Measurements from ENCODE around the gene BBLN. TPM values are rescaled to one million over a fixed set of nuclear protein-coding genes. Genes with fewer than 3 reads are reported as not detected.
A peak's percentile ranks its signal among the peaks of the same experiment; 100 is the strongest.

Gene BBLN
- total RNA-seq, 1 experiment from 2014 or later, result 33.6 TPM

DNA sequence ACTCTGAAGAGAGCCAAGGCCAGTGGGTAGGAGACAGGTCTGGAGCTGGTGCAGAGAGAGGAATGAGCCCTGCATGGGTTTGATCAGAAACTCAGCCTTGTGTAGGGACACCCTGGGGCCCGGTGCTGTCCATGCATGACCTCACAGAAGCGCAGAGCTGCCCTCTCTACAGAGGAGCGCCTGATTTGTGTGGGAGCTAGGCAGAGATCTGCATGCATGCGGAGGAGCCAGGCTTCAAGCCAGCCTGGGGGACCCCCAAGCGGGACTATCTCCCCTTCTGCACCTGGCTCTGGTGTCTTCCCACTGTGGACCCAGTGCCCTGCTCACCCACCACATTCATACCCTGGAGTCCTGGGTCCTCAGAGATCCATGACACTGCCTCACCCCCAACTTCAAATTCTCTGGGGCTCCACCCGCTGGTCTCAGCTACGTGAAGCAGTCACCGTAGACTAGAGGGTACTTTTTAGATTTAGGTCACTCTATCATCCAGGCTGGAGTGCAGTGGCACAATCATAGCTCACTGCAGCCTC, 13.4 kb upstream of the BBLN start:
- Histone ChIP-seq H3K36me3 (no peaks in the 10 kb centered on the region), H3K9me3 (replicated peaks) (no peaks in the 10 kb centered on the region), H3K4me1 (no peaks in the 10 kb centered on the region; the same call in 1 of the 2 replicates), H3K4me3 (no peak overlapping the region), H3K27ac (no peak overlapping the region), H3K27me3 (peaks cover 14% of the 10 kb centered on the region)
- DNase-seq, result no peak

DNA sequence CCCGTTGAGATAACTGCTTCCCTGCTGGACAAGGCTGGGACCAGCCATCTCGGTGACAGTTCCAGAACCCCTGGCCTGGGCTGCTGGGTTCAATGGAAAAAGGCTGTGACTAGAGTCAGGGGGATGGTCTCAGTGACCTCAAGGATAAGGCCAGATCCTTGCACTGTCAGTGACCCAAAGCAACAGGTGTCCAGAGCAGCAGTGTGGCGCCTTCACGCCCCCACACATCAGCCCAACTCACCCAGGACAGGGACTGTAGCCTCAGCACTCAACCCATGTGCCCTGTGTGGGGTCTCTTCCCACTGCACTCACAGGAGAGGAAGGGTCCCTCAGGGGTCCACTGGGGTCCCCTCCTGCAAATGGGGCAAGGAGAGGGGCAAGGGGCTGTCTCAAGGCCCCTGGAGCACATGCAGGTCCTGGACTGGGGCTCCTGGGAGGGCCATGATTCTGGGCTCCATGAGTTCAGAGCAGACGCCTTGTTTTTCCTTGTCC, 11.5 kb upstream of the BBLN start:
- no peak overlapping the region for H3K27ac ChIP-seq
- H3K27me3 ChIP-seq, result peaks cover 28% of the 10 kb centered on the region
- no peaks in the 10 kb centered on the region for H3K36me3 ChIP-seq
- no peaks in the 10 kb centered on the region for H3K9me3 ChIP-seq (replicated peaks)
- no peak for DNase-seq
- H3K4me3 ChIP-seq, result no peak overlapping the region
- no peaks in the 10 kb centered on the region; the same call in 1 of the 2 replicates for H3K4me1 ChIP-seq

DNA sequence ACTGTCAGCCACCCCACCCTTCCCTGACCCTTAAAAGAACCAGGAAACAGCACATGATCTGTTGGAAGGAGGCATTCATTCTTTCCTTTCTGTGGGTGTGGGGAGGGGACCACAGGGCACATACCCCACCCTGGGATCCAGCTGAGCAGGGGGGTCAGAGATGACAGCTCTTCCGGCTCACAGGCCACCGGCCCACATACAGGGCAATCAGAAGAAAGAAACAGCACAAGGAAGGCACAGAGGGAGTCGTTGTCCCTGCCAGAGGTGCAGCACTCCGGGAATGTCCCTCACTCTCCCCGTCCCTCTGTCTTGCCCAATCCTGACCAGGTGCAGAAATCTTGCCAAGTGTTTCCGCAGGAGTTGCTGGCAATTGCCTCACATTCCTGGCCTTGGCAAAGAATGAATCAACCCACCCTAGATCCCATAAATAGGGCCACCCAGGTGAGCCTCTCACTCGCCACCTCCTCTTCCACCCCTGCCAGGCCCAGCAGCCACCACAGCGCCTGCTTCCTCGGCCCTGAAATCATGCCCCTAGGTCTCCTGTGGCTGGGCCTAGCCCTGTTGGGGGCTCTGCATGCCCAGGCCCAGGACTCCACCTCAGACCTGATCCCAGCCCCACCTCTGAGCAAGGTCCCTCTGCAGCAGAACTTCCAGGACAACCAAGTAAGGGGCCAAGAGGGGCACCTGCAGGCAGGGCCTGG, 10.9 kb upstream of the BBLN start, which contains the start of gene LCN2:
LCN2 (plus strand) TSS at position 453 of the 701 bp plus-strand sequence; CDS start at position 526, 73 bp downstream.
- Histone ChIP-seq H3K4me3 (no peak within 1 kb of the TSS), H3K36me3 (no peaks in the 10 kb centered on the region), H3K27ac (no peak within 1 kb of the TSS), H3K27me3 (peaks cover 28% of the 10 kb centered on the region), H3K4me1 (no peaks in the 10 kb centered on the region; the same call in 1 of the 2 replicates), H3K9me3 (replicated peaks) (no peaks in the 10 kb centered on the region)
- no peak for DNase-seq

DNA sequence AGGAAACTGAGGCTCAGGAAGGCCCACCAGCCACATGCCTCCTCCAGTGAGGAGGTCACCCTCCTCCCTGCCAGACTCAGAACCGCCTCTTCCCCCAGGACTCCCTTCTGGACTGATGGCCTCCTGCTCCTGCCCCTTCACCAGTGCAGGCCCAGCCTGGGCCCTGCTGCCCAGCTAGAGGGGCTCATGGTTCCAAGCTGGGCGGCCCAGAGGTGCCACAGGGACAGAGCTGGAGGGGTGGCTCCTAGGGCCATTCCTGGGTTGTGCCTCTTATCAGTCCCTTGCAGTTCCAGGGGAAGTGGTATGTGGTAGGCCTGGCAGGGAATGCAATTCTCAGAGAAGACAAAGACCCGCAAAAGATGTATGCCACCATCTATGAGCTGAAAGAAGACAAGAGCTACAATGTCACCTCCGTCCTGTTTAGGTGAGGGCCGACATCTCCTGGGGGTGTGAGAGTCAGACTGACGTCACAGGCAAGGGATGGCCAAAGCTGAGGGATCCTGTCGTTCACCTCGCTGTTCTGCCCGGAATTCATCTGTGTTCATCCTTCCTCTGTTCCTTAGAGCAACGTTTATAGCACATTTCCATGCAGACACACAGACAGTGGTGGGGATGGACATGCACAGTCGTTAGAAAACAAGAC, 10.0 kb upstream of the BBLN start:
- Histone ChIP-seq H3K36me3 (no peaks in the 10 kb centered on the region), H3K9me3 (replicated peaks) (no peaks in the 10 kb centered on the region), H3K4me1 (no peaks in the 10 kb centered on the region; the same call in 1 of the 2 replicates), H3K27ac (no peak overlapping the region), H3K4me3 (no peak overlapping the region), H3K27me3 (peaks cover 31% of the 10 kb centered on the region)
- DNase-seq, result no peak

GRCh38 chr9:128150594-128151308, 9.3 kb upstream of the BBLN start:
- no peaks in the 10 kb centered on the region; the same call in 1 of the 2 replicates for H3K4me1 ChIP-seq
- DNase-seq, result peak in 1 of 2 experiments; percentile 43
- H3K9me3 ChIP-seq (replicated peaks), result no peaks in the 10 kb centered on the region
- no peak overlapping the region for H3K27ac ChIP-seq
- H3K36me3 ChIP-seq, result no peaks in the 10 kb centered on the region
- H3K4me3 ChIP-seq, result no peak overlapping the region
- H3K27me3 ChIP-seq, result peaks cover 30% of the 10 kb centered on the region

DNA sequence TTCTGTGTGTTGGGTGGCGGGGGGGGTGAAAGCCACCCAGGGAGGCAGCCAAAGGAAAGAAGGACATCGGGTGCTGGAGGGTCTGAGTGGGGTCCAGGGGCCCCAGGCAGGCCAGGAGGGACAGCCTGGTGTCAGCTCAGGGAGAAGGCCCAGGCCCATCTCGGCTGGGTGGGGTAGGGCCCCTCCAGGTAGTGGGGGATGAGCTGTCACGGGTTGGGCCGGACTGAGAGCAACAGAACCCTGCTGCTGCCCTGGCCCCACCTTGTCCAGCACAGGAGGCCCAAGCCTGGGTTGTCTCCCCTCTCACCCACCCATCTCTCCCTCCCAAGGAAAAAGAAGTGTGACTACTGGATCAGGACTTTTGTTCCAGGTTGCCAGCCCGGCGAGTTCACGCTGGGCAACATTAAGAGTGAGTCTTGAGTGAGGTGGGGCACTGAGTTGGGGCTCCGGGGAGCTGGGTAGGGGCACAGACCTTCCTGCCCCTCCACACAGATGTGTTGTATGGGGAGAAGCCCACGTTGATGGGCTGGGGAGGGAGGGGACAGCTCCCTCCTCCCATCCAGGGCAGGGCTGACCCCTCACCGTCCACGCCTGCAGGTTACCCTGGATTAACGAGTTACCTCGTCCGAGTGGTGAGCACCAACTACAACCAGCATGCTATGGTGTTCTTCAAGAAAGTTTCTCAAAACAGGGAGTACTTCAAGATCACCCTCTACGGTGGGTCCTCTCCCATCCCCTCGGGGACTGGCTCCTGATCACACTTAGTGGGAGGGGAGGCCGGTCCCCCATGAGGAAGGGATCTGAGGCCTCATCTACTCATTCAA, 8.5 kb upstream of the BBLN start:
- Histone ChIP-seq H3K9me3 (replicated peaks) (no peaks in the 10 kb centered on the region), H3K36me3 (no peaks in the 10 kb centered on the region), H3K4me1 (no peaks in the 10 kb centered on the region; the same call in 1 of the 2 replicates), H3K27me3 (peaks cover 27% of the 10 kb centered on the region), H3K27ac (no peak overlapping the region), H3K4me3 (no peak overlapping the region)
- DNase-seq, result no peak

GRCh38 chr9:128152133-128153059, 7.7 kb upstream of the BBLN start:
- Histone ChIP-seq H3K27me3 (peaks cover 27% of the 10 kb centered on the region), H3K9me3 (replicated peaks) (no peaks in the 10 kb centered on the region), H3K36me3 (no peaks in the 10 kb centered on the region), H3K4me1 (no peaks in the 10 kb centered on the region; the same call in 1 of the 2 replicates), H3K4me3 (no peak overlapping the region), H3K27ac (no peak overlapping the region)
- no peak for DNase-seq

DNA sequence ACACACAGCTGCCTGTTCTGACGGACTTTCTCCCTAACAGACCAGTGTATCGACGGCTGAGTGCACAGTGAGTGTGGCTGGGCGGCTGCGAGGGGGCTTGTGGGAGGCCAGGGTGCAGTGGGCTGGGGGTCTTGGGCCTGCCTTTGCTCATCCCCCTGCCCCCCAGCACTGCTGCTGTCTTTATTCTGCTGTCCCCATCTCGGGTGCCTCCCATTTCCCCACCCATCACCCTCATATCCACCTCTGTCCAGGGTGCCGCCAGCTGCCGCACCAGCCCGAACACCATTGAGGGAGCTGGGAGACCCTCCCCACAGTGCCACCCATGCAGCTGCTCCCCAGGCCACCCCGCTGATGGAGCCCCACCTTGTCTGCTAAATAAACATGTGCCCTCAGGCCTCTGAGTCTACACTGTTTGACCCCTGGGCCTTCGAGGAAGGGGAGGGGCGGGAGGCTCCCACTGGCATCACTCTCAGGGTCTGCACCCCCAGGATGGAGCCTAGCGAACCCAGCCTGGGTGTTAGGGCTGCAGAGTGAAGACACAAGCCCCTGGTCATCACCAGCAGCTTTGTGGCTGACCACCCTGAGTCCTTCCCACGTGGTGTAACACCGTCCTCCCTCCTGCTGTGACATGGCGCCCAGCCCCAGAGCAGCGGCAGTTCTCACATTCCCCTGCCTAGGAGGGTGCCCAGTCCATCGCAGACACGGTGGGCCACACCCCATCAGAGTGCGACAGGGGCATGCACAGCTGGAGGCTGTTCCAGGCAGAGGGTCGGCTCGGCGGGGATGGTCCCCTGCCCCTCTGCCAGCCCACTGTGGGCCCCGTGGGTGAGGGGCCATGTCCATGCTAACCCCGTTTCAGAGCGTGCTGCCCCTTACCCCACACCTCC, 6.8 kb upstream of the BBLN start:
- Histone ChIP-seq H3K9me3 (replicated peaks) (no peaks in the 10 kb centered on the region), H3K27me3 (peaks cover 27% of the 10 kb centered on the region), H3K27ac (no peak overlapping the region), H3K4me1 (no peaks in the 10 kb centered on the region; the same call in 1 of the 2 replicates), H3K36me3 (no peaks in the 10 kb centered on the region), H3K4me3 (no peak overlapping the region)
- no peak for DNase-seq

DNA sequence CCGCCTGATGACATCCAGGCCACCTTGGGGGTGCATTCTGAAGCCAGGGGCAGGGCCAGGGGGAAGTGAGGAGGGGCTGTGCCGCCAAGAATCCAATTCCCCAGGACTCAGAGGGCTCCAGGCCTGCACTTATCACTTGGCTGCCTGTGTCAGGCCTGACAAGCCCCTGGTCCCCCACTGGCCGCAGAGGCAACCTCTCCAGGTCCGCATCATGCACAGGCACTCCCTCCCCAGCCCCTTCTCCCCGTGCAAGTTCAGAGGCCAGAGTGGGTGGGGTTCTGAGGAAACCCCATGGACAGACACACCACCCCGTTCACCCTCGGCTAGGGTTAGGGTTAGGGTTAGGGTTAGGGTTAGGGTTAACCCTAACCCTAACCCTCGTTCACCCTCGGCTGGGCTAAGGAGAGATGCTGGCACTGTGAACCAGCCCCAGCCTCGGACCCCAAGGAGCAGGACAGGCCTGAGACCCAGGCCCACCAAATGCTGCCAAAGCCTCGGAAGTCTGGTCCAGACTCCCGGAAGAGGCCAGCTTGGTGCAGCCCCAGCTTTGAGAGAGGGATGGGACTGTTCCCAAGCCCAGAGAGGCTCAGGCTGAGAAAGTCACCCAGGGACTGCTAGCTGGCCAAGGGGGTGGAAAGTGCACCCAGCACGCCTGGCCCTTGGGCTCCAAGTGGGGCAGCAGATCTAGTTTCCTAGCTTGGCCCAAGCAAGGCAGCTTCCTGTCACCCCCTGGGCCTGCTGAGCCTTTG, 5.9 kb upstream of the BBLN start:
- H3K9me3 ChIP-seq (replicated peaks), result no peaks in the 10 kb centered on the region
- no peaks in the 10 kb centered on the region for H3K4me1 ChIP-seq
- H3K4me3 ChIP-seq, result no peak overlapping the region
- no peak for DNase-seq
- H3K36me3 ChIP-seq, result no peaks in the 10 kb centered on the region
- H3K27ac ChIP-seq, result no peak overlapping the region
- peaks cover 27% of the 10 kb centered on the region for H3K27me3 ChIP-seq

DNA sequence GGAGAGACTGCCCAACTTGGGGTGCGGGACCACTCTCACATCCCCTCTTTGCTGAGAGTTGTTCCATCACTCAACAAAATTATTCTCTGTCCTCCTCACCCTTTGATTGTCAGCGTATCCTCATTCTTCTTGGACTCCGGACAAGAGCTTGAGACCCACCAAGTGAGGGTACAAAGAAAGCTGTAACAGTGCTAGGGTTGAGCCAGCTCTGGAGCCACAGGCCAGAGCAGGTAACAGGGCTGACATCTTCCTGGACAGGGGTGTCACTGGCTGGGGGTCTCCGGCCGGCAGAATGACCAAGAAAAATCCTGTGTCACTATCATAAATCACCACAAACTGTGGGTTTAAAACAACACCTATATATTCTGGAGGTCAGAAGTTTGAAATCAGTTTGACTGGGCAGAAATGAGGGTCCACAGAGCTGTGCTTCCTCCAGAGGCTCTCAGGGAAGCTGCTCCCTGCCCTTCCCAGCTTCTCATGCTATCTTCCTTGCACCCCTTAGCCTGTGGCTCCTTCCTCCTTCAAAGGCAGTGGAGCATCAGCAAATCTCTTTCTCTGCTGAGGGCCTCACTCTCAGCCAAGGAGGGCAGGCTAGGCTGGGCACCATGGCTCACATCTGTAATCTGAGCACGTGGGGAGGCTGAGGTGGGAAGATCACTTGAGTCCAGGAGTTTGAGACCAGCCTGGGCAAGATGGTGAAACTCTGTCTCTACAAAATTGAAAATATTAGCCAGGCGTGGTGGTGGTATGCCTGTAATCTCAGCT, 4.1 kb upstream of the BBLN start:
- peaks cover 21% of the 10 kb centered on the region for H3K27me3 ChIP-seq
- no peak overlapping the region for H3K27ac ChIP-seq
- H3K9me3 ChIP-seq (replicated peaks), result no peaks in the 10 kb centered on the region
- H3K4me1 ChIP-seq, result no peaks in the 10 kb centered on the region; the same call in 1 of the 2 replicates
- H3K36me3 ChIP-seq, result no peaks in the 10 kb centered on the region
- no peak overlapping the region for H3K4me3 ChIP-seq
- DNase-seq, result no peak

DNA sequence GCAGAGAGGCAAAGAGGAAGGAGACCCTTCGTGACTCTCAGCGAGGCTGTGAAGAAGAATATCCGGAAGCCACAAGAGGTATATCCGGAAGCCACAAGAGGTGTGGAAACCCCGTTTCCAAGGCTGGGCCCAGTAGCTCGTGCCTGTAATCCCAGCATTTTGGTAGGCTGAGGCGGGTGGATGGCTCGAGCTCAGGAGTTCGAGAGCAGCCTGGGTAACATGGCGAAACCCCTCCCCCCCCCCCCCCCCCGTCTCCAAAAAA, 612 bp upstream of the BBLN start:
- Histone ChIP-seq H3K4me1 (no peaks in the 10 kb centered on the region; the same call in 1 of the 2 replicates), H3K4me3 (peak overlapping the region; percentile 85), H3K27me3 (0 out of 2 replicates have a peak, but pooled peaks cover under 1% of the 10 kb centered on the region), H3K27ac (peak overlapping the region; percentile 14; the same call in 1 of the 2 replicates), H3K9me3 (replicated peaks) (no peaks in the 10 kb centered on the region), H3K36me3 (peaks cover 13% of the 10 kb centered on the region)
- DNase-seq, result no peak
